Measurements from ENCODE around the gene MCF2. TPM values are rescaled to one million over a fixed set of nuclear protein-coding genes. Genes with fewer than 3 reads are reported as not detected.

Gene MCF2, protein sequence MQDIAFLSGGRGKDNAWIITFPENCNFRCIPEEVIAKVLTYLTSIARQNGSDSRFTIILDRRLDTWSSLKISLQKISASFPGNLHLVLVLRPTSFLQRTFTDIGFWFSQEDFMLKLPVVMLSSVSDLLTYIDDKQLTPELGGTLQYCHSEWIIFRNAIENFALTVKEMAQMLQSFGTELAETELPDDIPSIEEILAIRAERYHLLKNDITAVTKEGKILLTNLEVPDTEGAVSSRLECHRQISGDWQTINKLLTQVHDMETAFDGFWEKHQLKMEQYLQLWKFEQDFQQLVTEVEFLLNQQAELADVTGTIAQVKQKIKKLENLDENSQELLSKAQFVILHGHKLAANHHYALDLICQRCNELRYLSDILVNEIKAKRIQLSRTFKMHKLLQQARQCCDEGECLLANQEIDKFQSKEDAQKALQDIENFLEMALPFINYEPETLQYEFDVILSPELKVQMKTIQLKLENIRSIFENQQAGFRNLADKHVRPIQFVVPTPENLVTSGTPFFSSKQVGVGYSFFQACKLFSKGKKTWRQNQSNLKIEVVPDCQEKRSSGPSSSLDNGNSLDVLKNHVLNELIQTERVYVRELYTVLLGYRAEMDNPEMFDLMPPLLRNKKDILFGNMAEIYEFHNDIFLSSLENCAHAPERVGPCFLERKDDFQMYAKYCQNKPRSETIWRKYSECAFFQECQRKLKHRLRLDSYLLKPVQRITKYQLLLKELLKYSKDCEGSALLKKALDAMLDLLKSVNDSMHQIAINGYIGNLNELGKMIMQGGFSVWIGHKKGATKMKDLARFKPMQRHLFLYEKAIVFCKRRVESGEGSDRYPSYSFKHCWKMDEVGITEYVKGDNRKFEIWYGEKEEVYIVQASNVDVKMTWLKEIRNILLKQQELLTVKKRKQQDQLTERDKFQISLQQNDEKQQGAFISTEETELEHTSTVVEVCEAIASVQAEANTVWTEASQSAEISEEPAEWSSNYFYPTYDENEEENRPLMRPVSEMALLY
- total RNA-seq = under 1 TPM in 2 of 4 donors, not detected in 2; 0.20 to 0.22 TPM

DNA sequence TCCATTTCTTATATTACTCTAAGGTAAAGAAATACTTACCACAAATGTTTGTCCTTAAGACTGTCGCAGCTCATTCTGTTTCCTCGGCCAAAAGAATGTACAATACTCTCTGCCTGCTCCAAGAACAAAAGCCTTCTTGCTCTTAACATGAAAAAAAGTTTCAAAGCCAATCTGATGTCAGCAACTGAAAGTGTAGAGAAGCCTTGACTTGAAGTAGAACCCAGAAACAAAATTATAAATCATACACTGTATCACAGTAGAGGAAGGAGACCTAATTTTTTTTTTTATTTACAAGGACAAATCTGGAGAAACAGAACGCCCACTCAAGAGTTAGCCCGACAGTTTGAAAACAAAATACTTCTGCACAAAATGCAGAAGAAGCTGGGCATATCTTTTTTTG, at the start of gene MCF2:
Gene MCF2 (minus strand): TSS at position 101 of the 400 bp plus-strand sequence. CDS start 56,423 bp downstream, outside the sequence.
- no peaks in the 10 kb centered on the region for H3K36me3 ChIP-seq
- WGBS, 2 donors = 60 to 67% methylated on average over 4 of the region's 4 CpGs
- H3K27me3 ChIP-seq = no peaks in the 10 kb centered on the region
- H3K27ac ChIP-seq = no peak within 1 kb of the TSS
- TF ChIP-seq, protein P1, sequence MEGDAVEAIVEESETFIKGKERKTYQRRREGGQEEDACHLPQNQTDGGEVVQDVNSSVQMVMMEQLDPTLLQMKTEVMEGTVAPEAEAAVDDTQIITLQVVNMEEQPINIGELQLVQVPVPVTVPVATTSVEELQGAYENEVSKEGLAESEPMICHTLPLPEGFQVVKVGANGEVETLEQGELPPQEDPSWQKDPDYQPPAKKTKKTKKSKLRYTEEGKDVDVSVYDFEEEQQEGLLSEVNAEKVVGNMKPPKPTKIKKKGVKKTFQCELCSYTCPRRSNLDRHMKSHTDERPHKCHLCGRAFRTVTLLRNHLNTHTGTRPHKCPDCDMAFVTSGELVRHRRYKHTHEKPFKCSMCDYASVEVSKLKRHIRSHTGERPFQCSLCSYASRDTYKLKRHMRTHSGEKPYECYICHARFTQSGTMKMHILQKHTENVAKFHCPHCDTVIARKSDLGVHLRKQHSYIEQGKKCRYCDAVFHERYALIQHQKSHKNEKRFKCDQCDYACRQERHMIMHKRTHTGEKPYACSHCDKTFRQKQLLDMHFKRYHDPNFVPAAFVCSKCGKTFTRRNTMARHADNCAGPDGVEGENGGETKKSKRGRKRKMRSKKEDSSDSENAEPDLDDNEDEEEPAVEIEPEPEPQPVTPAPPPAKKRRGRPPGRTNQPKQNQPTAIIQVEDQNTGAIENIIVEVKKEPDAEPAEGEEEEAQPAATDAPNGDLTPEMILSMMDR (IDR thresholded peaks at IDR 0.05) = no peak
- TF ChIP-seq EP300 (IDR thresholded peaks at IDR 0.05) (no peak), POLR2A (IDR thresholded peaks at IDR 0.05) (no peak)
- no peaks in the 10 kb centered on the region for H3K4me1 ChIP-seq
- DNase-seq (ENCODE audit: low spot score in 2 of 2) = no peak
- no peak within 1 kb of the TSS for H3K4me3 ChIP-seq
- no peaks in the 10 kb centered on the region for H3K9me3 ChIP-seq

DNA sequence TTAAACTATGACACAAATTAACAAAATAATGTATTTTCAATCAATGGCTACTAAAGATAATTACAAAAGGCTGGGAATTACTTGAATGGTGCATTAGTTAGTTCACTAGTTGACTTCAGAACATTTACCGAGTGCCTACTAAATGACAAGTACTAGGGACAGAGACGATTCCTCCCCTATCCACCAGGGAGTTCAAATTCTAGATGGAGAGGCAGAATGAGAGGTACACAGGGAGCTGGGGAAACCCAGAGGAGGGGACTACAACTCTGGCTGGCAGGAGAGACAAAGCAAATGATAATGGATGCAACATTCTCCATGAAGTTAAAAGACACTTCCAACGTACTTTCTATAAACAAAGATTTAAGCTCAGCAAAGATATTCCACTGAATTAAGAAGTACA, 43.1 kb upstream of the MCF2 start:
- no peak for DNase-seq (ENCODE audit: low spot score in 2 of 2)
- Histone ChIP-seq H3K4me1 (no peaks in the 10 kb centered on the region), H3K36me3 (peaks cover 0 to 13% (median 0%) of the 10 kb centered on the region in 3 donors), H3K27me3 (no peaks in the 10 kb centered on the region), H3K4me3 (no peak overlapping the region), H3K9me3 (peaks cover 0 to 24% (median 4%) of the 10 kb centered on the region in 4 donors), H3K27ac (no peak overlapping the region)
- TF ChIP-seq EP300 (IDR thresholded peaks at IDR 0.05) (no peak), POLR2A (IDR thresholded peaks at IDR 0.05) (no peak)
- TF ChIP-seq, protein P1 (IDR thresholded peaks at IDR 0.05) = no peak
- 63 to 82% methylated on average over 3 of the region's 3 CpGs for WGBS, 2 donors

DNA sequence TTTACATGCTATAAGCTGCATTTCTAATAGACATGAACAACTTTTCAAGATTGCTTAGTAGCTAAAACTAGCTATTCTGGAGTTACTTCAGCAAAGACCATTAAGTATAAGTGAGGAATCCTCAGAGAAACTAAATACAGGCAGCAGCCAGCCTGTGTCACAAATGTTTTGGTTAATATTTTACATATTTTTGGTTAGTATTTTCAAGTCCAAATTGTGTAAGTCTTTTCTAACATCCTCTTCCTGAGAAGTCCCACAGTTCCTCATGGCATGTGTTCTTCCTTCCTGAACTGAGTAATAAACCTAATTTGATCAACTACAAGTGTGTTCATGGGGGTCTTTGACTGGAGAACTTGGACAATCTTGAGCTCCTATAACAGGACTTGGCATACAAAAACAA, 42.4 kb upstream of the MCF2 start:
- Histone ChIP-seq H3K36me3 (peaks cover 0 to 6% (median 0%) of the 10 kb centered on the region in 3 donors), H3K9me3 (peaks cover 0 to 21% (median 4%) of the 10 kb centered on the region in 4 donors), H3K4me1 (no peaks in the 10 kb centered on the region), H3K27me3 (no peaks in the 10 kb centered on the region), H3K27ac (no peak overlapping the region), H3K4me3 (no peak overlapping the region)
- TF ChIP-seq POLR2A (IDR thresholded peaks at IDR 0.05) = no peak
- TF ChIP-seq, protein P1 (IDR thresholded peaks at IDR 0.05) = no peak
- TF ChIP-seq EP300 (IDR thresholded peaks at IDR 0.05) = no peak
- no peak for DNase-seq (ENCODE audit: low spot score in 2 of 2)

DNA sequence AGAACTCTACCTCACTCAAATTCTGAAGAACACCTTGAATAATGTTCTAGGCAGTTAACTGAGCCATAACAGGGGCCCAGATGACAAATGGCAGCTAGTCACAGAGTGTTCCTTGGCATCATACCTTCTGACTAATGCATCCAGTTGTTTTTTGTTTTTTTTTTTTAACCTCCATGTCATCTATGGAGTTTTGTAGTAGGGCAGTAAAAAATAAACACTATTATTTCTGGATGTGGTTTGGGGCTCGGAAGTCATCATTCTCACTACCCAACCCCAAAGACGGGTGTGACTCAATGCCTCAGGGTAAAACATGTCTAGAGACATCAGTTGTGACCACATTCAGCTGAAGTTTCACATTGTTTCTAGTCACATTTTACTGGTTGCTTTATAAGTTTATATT, 31.2 kb upstream of the MCF2 start:
- Histone ChIP-seq H3K9me3 (no peaks in the 10 kb centered on the region), H3K27me3 (no peaks in the 10 kb centered on the region), H3K36me3 (no peaks in the 10 kb centered on the region), H3K27ac (no peak overlapping the region), H3K4me1 (no peaks in the 10 kb centered on the region), H3K4me3 (no peak overlapping the region)
- TF ChIP-seq POLR2A (IDR thresholded peaks at IDR 0.05) = no peak
- TF ChIP-seq, protein P1 (IDR thresholded peaks at IDR 0.05) = no peak
- no peak for TF ChIP-seq EP300 (IDR thresholded peaks at IDR 0.05)
- no peak for DNase-seq (ENCODE audit: low spot score in 2 of 2)
- 67 to 72% methylated on average over 2 of the region's 2 CpGs for whole genome bisulfite sequencing, 2 donors
